Right kidney (tissue), 1 donor: ENCODE data around the gene PNPLA2.

ENCODE experiments used
- DNase-seq: peaks from one replicate; pipeline ENCODE4 v3.0.0-alpha.2; 2016

PNPLA2 gene

DNA sequence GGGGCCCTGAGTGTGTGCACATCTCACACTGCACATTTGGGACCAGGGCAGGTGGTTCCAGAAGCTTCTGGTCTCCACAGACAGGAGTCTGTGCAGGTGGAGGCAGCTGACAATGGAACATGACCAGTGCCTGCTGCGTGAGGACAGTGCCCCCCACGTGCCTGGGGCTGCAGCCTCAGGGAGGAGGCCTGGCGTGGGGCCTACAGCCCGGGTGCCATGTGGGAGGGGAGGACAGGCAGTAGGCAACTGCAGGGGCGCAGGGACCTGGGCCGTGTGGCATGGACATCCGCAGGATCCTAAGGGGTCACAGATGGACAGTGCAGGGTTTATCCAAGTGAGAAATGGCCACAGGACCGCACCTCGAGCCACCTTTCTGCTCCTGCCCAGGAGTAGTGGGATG lies 52.8 kb downstream of the PNPLA2 start:
- DNase-seq: no peak

DNA sequence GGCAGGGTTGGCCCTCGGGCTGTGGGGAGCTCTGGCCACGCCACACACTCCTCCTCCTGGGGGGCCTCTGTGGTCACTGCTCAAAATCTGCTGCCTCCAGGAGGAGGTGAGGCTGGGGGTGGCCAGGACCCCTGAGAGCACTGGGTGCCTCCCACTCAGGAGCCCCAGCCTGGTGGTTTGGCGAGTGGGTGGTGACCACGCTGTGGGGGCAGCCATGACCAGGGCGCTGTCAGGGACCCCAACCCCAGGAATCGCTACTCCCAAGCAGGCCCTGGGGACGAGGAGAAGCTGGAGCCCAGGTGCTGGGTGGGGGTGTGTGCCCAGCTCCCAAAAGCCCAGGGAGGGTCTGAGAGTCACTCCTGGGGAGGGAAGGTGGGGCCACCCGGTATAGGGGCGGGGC lies 54.1 kb downstream of the PNPLA2 start:
- no peak for DNase-seq

- no peak for DNase-seq
Observed at GRCh38 chr11:873706-874105, 55.0 kb downstream of the PNPLA2 start.
